HL-60 (cell line): Measurements from ENCODE around the gene TARS2.

Experiments used
- DNase-seq, 2 experiments: peaks; one replicate each; pipeline ENCODE4 v3.0.0-alpha.2; 2010 to 2020; ENCODE audit warnings: low read depth in 1 of 2, low spot score in 1 of 2
- H3K27ac ChIP-seq: fragments of 250-450 bp; sonication (Bioruptor Pico); replicated peaks from 2 replicates; pipeline ENCODE4 v1.5.1; 2020; ENCODE audit warnings: mild to moderate bottlenecking, moderate library complexity
- H3K27me3 ChIP-seq: fragments of 250-450 bp; sonication (Bioruptor Pico); 2 replicates; pipeline ENCODE4 v1.5.1; 2021; ENCODE audit warnings: mild to moderate bottlenecking, moderate library complexity; ENCODE audit not compliant: insufficient read depth, poor library complexity, severe bottlenecking
- H3K4me3 ChIP-seq: replicated peaks from 2 replicates; pipeline ENCODE4 v1.5.1; 2011; ENCODE audit warnings: mild to moderate bottlenecking, control low read depth, low read length; ENCODE audit not compliant: insufficient read depth
- CTCF ChIP-seq: IDR thresholded peaks from one replicate; pipeline ENCODE4 v1.5.1; 2011; ENCODE audit warnings: low read length, control low read depth, inconsistent platforms; ENCODE audit not compliant: insufficient read depth
- GABPA ChIP-seq: IDR thresholded peaks from 2 replicates; pipeline ENCODE4 v1.6.1; 2012; ENCODE audit warnings: low read depth
- POLR2AphosphoS5 ChIP-seq: IDR thresholded peaks from 2 replicates; pipeline ENCODE4 v1.6.1; 2012; ENCODE audit warnings: low read depth
- SPI1 ChIP-seq: IDR thresholded peaks from 2 replicates; pipeline ENCODE4 v1.6.1; 2012; ENCODE audit warnings: low read depth, mild to moderate bottlenecking, borderline replicate concordance
- TF ChIP-seq, protein P1 (sequence below): IDR thresholded peaks from 2 replicates; pipeline ENCODE4 v1.6.1; 2012; ENCODE audit warnings: low read depth; ENCODE audit not compliant: insufficient replicate concordance

TARS2 gene

DNA sequence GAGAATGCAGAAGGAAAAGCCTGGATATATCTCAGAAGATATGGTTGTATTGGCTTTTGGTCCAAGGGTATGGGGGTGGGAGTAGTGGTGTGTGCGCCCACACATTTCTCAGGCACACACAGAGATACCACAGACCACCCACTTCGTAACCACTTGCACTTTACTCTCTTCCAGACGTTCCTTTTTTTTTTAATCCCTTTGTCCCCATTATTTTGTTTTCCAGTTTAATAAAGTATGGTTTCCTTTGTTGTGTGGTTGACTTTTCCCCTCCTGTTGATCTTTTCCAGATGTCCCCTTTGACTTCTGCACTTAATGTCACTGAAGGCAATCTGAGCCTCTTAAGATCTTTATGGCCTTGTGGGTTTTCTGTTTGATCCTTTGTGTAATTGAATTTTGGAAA, 10.5 kb upstream of the TARS2 start:
- no peak overlapping the region for H3K4me3 ChIP-seq
- no peak for DNase-seq
- no peaks in the 10 kb centered on the region for H3K27me3 ChIP-seq
- H3K27ac ChIP-seq, result no peak overlapping the region
- TF ChIP-seq, protein P1, sequence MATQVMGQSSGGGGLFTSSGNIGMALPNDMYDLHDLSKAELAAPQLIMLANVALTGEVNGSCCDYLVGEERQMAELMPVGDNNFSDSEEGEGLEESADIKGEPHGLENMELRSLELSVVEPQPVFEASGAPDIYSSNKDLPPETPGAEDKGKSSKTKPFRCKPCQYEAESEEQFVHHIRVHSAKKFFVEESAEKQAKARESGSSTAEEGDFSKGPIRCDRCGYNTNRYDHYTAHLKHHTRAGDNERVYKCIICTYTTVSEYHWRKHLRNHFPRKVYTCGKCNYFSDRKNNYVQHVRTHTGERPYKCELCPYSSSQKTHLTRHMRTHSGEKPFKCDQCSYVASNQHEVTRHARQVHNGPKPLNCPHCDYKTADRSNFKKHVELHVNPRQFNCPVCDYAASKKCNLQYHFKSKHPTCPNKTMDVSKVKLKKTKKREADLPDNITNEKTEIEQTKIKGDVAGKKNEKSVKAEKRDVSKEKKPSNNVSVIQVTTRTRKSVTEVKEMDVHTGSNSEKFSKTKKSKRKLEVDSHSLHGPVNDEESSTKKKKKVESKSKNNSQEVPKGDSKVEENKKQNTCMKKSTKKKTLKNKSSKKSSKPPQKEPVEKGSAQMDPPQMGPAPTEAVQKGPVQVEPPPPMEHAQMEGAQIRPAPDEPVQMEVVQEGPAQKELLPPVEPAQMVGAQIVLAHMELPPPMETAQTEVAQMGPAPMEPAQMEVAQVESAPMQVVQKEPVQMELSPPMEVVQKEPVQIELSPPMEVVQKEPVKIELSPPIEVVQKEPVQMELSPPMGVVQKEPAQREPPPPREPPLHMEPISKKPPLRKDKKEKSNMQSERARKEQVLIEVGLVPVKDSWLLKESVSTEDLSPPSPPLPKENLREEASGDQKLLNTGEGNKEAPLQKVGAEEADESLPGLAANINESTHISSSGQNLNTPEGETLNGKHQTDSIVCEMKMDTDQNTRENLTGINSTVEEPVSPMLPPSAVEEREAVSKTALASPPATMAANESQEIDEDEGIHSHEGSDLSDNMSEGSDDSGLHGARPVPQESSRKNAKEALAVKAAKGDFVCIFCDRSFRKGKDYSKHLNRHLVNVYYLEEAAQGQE, result no peak
- no peak for TF ChIP-seq SPI1
- no peak for TF ChIP-seq CTCF
- TF ChIP-seq POLR2AphosphoS5, result no peak
- no peak for TF ChIP-seq GABPA

GRCh38 chr1:150477320-150477719, 9.9 kb upstream of the TARS2 start:
- TF ChIP-seq, protein P1, result no peak
- TF ChIP-seq GABPA, result no peak
- no peak for TF ChIP-seq SPI1
- TF ChIP-seq POLR2AphosphoS5, result no peak
- no peak for TF ChIP-seq CTCF
- Histone ChIP-seq H3K27ac (no peak overlapping the region), H3K4me3 (no peak overlapping the region), H3K27me3 (no peaks in the 10 kb centered on the region)
- DNase-seq, result no peak

- DNase-seq, result no peak
- TF ChIP-seq POLR2AphosphoS5 (no peak), GABPA (no peak)
- TF ChIP-seq, protein P1, result no peak
Observed at GRCh38 chr1:150477733-150478132, 9.5 kb upstream of the TARS2 start.

DNA sequence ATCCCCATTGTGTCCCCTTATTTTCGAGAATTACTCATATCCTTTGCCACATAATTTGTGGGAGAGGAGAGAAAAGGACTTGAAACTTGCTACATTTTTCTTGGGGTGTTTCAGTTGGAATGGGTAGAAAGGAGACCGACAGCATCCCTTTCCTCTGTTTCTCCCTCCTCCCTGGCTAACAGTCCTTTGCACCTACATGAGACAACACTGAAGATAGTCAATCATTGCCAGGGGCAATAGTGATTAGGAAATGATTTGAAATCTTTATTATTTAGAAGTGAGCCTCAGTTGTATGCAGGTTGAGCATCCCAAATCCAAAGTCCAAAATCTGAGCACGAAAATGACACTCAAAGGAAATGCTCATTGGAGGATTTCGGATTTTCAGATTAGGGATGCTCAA, 7.8 kb upstream of the TARS2 start:
- Histone ChIP-seq H3K4me3 (no peak overlapping the region), H3K27ac (no peak overlapping the region), H3K27me3 (no peaks in the 10 kb centered on the region)
- TF ChIP-seq POLR2AphosphoS5, result no peak
- no peak for TF ChIP-seq GABPA
- TF ChIP-seq SPI1, result no peak
- TF ChIP-seq, protein P1, result no peak
- no peak for TF ChIP-seq CTCF
- DNase-seq, result no peak

More at GRCh38 chr1:150477733-150478132, 9.5 kb upstream of the TARS2 start:
- no peak overlapping the region for H3K4me3 ChIP-seq
- no peak overlapping the region for H3K27ac ChIP-seq
- H3K27me3 ChIP-seq, result no peaks in the 10 kb centered on the region
